GM19463 (cell line): ENCODE data around the gene FADS2.
A peak's percentile ranks its signal among the peaks of the same experiment; 100 is the strongest.
"Not testable (repeated sequence)": the region's sequence is repeated elsewhere in the genome, so short reads cannot be mapped to it uniquely, and the experiment has no call there.

Source experiments
- ATAC-seq: cut with Tn5 transposase; IDR thresholded peaks from one replicate; pipeline ENCODE4 v1.9.1; 2021; ENCODE audit warnings: mild to moderate bottlenecking, moderate library complexity; ENCODE audit not compliant: unreplicated experiment

FADS2 gene

GRCh38 chr11:61864814-61865775, 37.0 kb downstream of the FADS2 start:
- ATAC-seq, result no peak

DNA sequence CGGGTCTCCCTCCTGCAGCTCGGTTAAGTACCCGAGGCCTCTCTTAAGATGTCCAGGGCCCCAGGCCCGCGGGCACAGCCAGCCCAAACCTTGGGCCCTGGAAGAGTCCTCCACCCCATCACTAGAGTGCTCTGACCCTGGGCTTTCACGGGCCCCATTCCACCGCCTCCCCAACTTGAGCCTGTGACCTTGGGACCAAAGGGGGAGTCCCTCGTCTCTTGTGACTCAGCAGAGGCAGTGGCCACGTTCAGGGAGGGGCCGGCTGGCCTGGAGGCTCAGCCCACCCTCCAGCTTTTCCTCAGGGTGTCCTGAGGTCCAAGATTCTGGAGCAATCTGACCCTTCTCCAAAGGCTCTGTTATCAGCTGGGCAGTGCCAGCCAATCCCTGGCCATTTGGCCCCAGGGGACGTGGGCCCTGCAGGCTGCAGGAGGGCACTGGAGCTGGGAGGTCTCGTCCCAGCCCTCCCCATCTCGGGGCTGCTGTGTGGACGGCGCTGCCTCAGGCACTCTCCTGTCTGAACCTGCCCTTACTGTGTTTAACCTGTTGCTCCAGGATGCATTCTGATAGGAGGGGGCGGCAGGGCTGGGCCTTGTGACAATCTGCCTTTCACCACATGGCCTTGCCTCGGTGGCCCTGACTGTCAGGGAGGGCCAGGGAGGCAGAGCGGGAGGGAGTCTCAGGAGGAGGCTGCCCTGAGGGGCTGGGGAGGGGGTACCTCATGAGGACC, 38.3 kb downstream of the FADS2 start:
- no peak for ATAC-seq

- ATAC-seq, result no peak
Measured at GRCh38 chr11:61866958-61867343, 38.9 kb downstream of the FADS2 start.

DNA sequence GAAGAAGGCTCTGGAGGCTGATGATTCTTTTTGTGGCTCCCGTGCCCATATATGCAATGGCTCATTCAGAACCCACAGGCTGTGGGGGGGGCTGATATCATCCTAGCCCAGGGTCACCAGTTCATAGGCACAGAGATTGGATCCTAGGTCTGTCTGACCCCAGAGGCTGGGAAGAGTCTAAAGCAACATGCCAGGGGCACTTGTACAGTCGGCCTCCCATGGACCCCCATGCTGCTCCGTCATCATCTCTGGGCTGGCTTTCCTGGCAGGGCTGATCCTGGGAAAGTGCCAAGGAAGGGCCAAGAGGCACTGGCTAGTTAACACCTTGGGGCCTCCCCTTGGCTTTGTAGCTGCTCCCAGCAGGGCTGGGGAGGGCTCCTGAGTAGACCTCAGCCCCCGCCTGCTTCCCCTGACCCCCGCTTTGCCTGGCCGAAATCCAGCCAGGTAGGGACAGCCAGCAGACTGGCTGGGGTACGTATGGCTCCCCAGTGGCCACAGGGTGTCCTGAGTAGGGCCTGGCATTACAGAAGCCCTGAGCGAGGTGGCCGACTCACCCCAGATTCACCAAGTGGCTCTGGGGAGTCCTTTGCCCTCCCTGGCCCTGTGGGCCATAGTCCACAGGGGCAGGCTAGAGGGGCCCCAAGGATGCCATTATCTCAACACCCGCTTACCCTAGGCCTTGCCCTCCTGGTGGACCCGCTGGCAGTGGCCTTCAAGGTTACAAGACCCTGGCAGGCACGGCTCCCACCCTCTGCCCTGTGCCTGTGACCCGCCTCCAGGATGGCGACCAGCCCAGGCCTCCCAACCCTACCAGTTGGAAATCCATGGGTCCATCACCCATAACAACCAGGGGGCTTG, 40.7 kb downstream of the FADS2 start:
- ATAC-seq, result no peak

DNA sequence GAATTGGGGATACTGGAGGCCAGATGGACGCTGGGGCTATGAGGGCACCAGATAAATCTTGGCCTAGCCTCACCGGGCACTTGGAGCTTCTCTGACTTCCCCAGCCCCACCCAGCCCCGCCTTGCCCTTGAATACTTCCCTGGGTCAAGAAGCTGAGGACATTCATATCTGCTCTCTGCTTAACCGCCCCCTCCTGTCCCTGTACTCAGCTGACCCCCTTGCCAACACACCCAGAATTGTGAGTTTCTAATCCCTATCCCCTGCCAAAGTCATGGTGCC, 41.3 kb downstream of the FADS2 start:
- no peak for ATAC-seq

- no peak for ATAC-seq
Measured at GRCh38 chr11:61869708-61870451, 41.8 kb downstream of the FADS2 start.

GRCh38 chr11:61870541-61871031, 42.5 kb downstream of the FADS2 start:
- ATAC-seq, result no peak

- peak; percentile 76 for ATAC-seq
Measured at GRCh38 chr11:61871158-61871597, 43.1 kb downstream of the FADS2 start.

GRCh38 chr11:61872935-61873565, 45.0 kb downstream of the FADS2 start:
- no peak for ATAC-seq

GRCh38 chr11:61873588-61874376, 45.7 kb downstream of the FADS2 start:
- ATAC-seq, result no peak

DNA sequence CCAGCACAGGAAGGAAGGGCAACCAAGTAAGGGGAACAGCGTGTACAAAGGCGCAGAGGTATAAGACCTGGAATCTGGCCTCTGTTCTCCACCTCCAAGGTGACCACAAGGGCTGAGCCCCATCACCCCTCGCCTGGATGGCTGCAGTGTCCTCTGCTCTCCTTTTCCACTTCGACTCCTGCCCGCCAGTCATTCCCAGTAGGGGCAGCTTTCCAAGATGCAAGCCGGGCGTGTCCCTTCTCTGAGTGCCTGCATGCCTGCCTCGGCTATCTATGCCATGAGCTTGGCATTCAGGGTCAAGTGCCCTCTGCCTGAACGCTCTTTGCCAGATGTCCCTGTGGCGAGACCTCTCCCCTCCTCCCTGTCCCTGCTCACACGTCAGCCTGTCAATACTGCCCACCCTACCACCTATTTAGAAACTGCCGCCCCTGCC, 46.3 kb downstream of the FADS2 start:
- no peak for ATAC-seq

DNA sequence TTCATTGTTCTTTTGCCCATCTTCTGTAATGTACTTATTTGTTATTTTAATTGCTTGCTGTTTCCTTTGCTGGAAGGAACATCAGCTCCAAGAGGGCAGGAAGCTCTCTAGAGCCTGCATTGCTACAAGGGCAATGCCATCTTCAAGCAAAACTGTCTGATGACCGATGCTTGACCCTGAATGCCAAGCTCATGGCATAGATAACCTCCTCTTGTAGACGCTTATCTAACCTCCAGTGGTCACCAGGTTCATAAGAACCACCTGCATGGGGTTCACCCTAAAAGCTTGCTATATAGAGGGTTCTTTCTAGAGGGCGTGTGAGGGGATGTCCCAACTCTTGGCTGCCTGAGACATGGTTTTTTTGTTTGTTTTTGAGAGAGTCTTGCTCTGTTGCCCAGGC, 46.8 kb downstream of the FADS2 start:
- ATAC-seq, result no peak

GRCh38 chr11:61875698-61876097, 47.6 kb downstream of the FADS2 start:
- ATAC-seq, result no peak

DNA sequence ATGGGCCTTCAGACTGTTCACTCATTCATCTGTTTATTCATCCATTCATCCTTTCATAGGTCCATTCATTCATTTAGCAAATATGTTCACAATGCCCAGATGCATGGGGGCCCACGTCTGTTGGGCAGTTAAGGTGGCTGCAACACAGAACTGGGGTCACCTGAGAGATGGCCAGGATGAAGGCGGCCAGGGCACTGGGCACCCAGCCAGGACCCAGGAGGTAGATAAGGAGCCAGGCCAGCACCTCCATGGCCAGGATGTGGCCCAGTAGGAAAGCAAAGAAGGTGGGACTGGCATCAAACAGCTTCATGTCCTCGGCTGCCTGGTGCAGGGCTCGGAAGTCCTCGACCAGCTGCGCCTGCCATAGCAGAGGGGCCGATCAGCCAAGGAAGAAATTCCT, 51.1 kb downstream of the FADS2 start:
- ATAC-seq, result no peak

DNA sequence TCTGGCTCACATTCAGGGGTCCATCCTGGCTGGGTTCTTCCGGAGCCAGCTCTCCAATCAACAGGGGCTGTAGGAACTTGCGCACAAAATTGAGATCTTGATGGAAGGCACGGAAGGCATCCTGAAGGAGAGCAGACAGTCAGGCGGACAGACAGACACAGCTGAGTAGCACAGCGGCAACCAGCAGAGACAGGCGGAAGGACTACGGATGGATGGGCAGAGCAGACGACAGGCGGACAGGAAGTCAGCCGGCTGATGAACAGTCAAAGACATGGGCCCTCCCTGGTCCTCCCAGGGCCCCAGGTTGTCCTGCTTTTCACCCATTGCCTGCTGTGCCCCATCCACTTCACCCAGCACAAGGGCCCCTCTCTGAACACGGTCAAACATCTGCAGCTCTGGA, 51.9 kb downstream of the FADS2 start:
- ATAC-seq, result no peak

DNA sequence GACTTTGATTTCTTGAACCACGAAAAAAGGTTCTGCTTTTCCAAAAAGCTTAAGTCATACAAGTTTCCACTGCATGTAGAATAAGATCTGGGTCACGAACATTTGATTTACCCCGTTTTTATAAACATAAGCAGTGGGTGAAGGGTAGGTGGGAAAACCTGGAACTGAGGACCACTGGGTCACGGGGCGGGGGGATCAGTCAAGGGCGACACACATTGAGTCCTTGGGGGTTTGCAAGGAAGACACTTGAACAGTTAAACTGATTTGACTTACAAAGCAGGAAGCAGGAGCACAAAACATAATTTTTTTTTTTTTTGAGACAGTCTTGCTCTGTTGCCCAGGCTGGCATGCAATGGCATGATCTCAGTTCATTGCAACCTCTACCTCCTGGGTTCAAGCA, 52.4 kb downstream of the FADS2 start:
- ATAC-seq, result no peak

DNA sequence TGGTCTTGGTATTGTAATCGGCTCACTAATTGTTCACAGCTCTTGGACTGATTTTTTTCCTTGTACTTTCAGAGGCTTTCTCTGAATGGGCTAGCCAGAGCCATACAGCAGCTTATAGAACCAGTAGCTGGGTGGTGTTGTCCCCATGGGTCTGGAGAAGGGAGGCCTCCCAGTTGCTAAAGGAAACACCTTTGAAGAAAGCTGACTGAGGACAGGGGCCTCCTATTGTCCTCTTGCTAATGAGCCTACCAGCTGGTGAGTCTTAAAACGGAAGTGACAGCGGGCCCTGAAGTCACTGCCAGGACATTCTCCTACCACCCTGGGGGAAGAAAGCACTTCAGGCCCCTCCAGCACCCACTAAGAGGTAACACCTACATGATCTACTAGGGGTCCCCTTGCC, 53.3 kb downstream of the FADS2 start:
- no peak for ATAC-seq

DNA sequence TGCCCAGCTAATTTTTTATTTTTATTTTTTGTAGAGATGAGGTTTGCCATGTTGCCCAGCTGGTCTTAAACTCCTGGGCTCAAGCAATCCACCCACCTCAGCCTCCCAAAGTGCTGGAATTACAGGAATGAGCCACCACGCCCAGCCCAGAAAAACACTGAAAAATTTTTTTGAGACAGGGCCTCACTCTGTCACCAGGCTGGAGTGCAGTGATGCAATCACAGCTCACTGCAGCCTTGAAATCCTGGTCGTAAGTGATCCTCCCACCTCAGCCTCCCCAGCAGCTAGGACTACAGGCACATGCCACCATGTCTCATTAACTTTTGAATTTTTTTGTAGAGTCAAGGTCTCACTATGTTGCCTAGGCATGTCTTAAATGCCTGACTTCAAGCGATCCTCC, 54.2 kb downstream of the FADS2 start:
- not testable (repeated sequence) for ATAC-seq

DNA sequence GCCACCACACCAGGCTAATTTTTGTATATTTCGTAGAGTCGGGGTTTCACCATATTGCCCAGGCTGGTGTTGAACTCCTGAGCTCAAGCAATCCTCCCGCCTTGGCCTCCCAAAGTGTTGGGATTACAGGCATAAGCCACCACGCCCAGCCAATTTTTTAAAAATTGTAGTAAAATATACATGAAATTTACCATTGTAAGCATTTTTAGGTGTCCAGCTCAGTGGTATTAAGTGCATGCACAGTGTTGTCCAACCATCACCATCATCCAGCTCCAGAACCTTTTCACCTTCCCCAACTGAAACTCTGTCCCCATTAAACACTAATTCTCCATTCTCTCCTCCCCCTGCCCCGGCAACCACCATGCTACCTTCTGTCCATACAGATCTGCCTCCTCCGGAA, 54.8 kb downstream of the FADS2 start:
- no peak for ATAC-seq
